ENCODE results near the gene CHAC2.

DNA sequence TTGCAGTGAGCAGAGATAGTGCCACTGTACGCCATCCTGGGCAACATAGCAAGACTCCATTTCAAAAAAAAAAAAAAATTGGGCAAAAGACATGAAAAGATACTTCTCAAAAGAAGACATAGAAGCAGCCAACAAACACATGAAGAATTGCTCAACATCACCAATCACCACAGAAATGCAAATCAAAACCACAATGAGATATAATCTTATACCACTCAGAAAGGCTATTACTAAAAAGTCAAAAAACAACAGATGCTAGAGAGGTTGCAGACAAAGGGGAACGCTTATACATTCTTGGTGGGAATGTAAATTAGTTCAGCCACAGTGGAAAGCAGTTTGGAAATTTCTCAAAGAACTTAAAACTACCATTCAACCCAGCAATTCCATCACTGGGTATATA, 43.1 kb upstream of the CHAC2 start:
- TF ChIP-seq, protein P1, sequence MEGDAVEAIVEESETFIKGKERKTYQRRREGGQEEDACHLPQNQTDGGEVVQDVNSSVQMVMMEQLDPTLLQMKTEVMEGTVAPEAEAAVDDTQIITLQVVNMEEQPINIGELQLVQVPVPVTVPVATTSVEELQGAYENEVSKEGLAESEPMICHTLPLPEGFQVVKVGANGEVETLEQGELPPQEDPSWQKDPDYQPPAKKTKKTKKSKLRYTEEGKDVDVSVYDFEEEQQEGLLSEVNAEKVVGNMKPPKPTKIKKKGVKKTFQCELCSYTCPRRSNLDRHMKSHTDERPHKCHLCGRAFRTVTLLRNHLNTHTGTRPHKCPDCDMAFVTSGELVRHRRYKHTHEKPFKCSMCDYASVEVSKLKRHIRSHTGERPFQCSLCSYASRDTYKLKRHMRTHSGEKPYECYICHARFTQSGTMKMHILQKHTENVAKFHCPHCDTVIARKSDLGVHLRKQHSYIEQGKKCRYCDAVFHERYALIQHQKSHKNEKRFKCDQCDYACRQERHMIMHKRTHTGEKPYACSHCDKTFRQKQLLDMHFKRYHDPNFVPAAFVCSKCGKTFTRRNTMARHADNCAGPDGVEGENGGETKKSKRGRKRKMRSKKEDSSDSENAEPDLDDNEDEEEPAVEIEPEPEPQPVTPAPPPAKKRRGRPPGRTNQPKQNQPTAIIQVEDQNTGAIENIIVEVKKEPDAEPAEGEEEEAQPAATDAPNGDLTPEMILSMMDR (IDR thresholded peaks at IDR 0.05), result no peak
- no peak for TF ChIP-seq EP300 (IDR thresholded peaks at IDR 0.05)
- no peak for TF ChIP-seq POLR2A (IDR thresholded peaks at IDR 0.05)

Data from stomach (tissue), 4 donors.